Fibroblast of lung (primary cell): ENCODE data around the gene PAPPA. TPM values are rescaled to one million over a fixed set of nuclear protein-coding genes. Genes with fewer than 3 reads are reported as not detected.

Source experiments
- DNase-seq, 2 donors: peaks; one replicate each; pipeline versions ENCODE4 v3.0.0 to v3.0.0-alpha.2; 2010; ENCODE audit warnings: low read depth in 2 of 2
- H2AFZ ChIP-seq: 2 replicates; pipeline ENCODE4 v1.5.1; 2012; ENCODE audit warnings: low read length, control low read depth, inconsistent platforms
- H3K27ac ChIP-seq: 2 replicates; pipeline ENCODE4 v1.5.1; 2011; ENCODE audit warnings: low read length, control low read depth; ENCODE audit not compliant: insufficient read depth
- H3K27me3 ChIP-seq: 2 replicates; pipeline ENCODE4 v1.5.1; 2011; ENCODE audit warnings: mild to moderate bottlenecking, low read length; ENCODE audit not compliant: control insufficient read depth, insufficient read depth
- H3K36me3 ChIP-seq: 2 replicates; pipeline ENCODE4 v1.5.1; 2011; ENCODE audit warnings: low read length; ENCODE audit not compliant: control insufficient read depth, insufficient read depth
- H3K4me1 ChIP-seq: 2 replicates; pipeline ENCODE4 v1.5.1; 2011; ENCODE audit warnings: low read length; ENCODE audit not compliant: control insufficient read depth, insufficient read depth; ENCODE audit errors: extremely low read depth
- H3K4me2 ChIP-seq: 2 replicates; pipeline ENCODE4 v1.5.1; 2011; ENCODE audit warnings: low read length, control low read depth; ENCODE audit not compliant: insufficient read depth; ENCODE audit errors: extremely low read depth
- H3K4me3 ChIP-seq, 4 experiments: fragments of 200-600 bp in 1 of 4; sonication (generic) in 1 of 4; replicated peaks in 1 of 4; 2 replicates each; pipeline ENCODE4 v1.5.1; 2011 to 2016; ENCODE audit warnings: low read length in 4 of 4, low read depth in 3 of 4, mild to moderate bottlenecking in 3 of 4, control low read depth in 2 of 4, inconsistent platforms in 1 of 4, mixed read lengths in 1 of 4; ENCODE audit not compliant: insufficient read depth in 1 of 4; ENCODE audit errors: control extremely low read depth in 1 of 4
- H3K79me2 ChIP-seq: 2 replicates; pipeline ENCODE4 v1.5.1; 2012; ENCODE audit warnings: mild to moderate bottlenecking, low read length, inconsistent platforms; ENCODE audit not compliant: control insufficient read depth, insufficient read depth
- H3K9ac ChIP-seq: 2 replicates; pipeline ENCODE4 v1.5.1; 2011; ENCODE audit warnings: mild to moderate bottlenecking, low read length, control low read depth; ENCODE audit not compliant: insufficient read depth
- H3K9me3 ChIP-seq: 2 replicates; pipeline ENCODE4 v1.5.1; 2012; ENCODE audit warnings: low read depth, low read length; ENCODE audit not compliant: control insufficient read depth, insufficient read depth
- H4K20me1 ChIP-seq: 2 replicates; pipeline ENCODE4 v1.5.1; 2011; ENCODE audit warnings: low read length; ENCODE audit not compliant: control insufficient read depth, insufficient read depth; ENCODE audit errors: extremely low read depth
- EZH2 ChIP-seq: IDR thresholded peaks from 2 replicates; pipeline ENCODE4 v1.5.1; 2012; ENCODE audit warnings: low read length, control low read depth, mild to moderate bottlenecking; ENCODE audit errors: missing control alignments
- polyA plus RNA-seq, 2 donors: library from polyadenylated mRNA; depleted of rRNA in 1 of 2; stranded (reverse) in 1 of 2; unstranded in 1 of 2; fragments of >200 nt; gene quantifications; 2 replicates each; pipeline ENCODE4 v1.2.1, GENCODE V29; 2011 to 2012; ENCODE audit warnings: missing spikeins in 1 of 2
- total RNA-seq: library from RNA; depleted of rRNA; stranded (reverse); fragments of >200 nt; gene quantifications from 2 replicates; pipeline ENCODE4 v1.2.1, GENCODE V29; 2014
- TF ChIP-seq, protein P1 (sequence below), 2 donors: IDR thresholded peaks in 1 of 2; conservative IDR thresholded peaks in 1 of 2; 1 replicate in 1 of 2; 2 replicates in 1 of 2; pipeline ENCODE4 v1.5.1; 2011 to 2012; ENCODE audit warnings: low read length in 2 of 2, control low read depth in 1 of 2, inconsistent platforms in 1 of 2, low read depth in 1 of 2, mild to moderate bottlenecking in 1 of 2

PAPPA gene
- total and polyA plus RNA-seq, 2 donors (not counting 1 experiment from before 2014, with no cell fraction given), result 8.8 to 45.7 TPM

DNA sequence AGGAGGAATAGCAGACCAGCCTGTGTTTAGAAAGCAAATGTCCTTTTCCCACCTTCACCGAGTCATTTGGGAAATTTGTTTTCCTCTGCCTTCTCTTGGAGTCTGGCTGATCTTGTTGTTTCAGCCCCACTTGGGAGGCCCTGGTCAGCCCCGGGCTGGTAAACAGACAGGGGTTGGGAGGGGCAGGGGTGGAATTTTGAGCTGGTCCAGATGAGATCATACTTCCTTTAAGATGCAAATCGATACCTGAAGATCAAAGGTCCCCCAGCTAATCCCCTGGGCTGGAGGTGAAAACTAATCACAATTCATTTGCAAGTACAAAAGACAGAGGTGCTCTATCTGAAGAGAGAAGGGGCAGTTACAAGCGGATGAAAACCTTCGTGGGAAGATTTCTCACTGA lies 118.4 kb downstream of the PAPPA start:
- H3K9ac ChIP-seq, result no peak overlapping the region
- DNase-seq, result no peak
- H3K27ac ChIP-seq, result no peak overlapping the region
- no peaks in the 10 kb centered on the region for H3K79me2 ChIP-seq
- no peak overlapping the region for H3K4me2 ChIP-seq
- H4K20me1 ChIP-seq, result no peaks in the 10 kb centered on the region
- H2AFZ ChIP-seq, result no peak overlapping the region
- no peak for TF ChIP-seq EZH2
- TF ChIP-seq, protein P1, sequence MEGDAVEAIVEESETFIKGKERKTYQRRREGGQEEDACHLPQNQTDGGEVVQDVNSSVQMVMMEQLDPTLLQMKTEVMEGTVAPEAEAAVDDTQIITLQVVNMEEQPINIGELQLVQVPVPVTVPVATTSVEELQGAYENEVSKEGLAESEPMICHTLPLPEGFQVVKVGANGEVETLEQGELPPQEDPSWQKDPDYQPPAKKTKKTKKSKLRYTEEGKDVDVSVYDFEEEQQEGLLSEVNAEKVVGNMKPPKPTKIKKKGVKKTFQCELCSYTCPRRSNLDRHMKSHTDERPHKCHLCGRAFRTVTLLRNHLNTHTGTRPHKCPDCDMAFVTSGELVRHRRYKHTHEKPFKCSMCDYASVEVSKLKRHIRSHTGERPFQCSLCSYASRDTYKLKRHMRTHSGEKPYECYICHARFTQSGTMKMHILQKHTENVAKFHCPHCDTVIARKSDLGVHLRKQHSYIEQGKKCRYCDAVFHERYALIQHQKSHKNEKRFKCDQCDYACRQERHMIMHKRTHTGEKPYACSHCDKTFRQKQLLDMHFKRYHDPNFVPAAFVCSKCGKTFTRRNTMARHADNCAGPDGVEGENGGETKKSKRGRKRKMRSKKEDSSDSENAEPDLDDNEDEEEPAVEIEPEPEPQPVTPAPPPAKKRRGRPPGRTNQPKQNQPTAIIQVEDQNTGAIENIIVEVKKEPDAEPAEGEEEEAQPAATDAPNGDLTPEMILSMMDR (conservative IDR thresholded peaks at IDR 0.05 in 1 of 2, IDR thresholded peaks at IDR 0.05 in 1 of 2; ENCODE audit: low read depth in 1 of 2, low read length in 2 of 2), result no peak
- no peak overlapping the region for H3K4me3 ChIP-seq
- no peaks in the 10 kb centered on the region for H3K27me3 ChIP-seq
- H3K9me3 ChIP-seq, result no peaks in the 10 kb centered on the region
- H3K36me3 ChIP-seq, result no peaks in the 10 kb centered on the region
- no peaks in the 10 kb centered on the region for H3K4me1 ChIP-seq

DNA sequence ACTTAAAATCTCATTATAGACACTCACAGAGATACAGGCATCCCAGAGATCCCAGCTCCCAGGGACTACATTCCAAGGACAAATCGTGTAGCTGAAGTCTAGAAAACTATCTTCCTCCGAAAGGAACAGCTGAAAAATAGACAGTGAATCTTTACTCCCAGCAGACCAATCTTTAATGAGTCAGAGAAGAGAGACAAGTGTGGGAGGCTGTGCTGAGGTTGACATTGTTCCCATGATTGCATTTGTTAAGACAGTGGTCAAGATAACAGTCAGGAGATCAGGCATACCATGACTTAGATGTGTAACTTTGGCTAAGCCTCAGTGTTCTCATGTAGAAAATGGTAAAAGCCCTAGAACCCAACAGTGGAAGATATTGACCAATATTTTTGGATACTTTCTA lies 120.7 kb downstream of the PAPPA start:
- no peaks in the 10 kb centered on the region for H3K9me3 ChIP-seq
- no peak overlapping the region for H3K4me2 ChIP-seq
- H3K4me3 ChIP-seq, result no peak overlapping the region
- H3K9ac ChIP-seq, result no peak overlapping the region
- TF ChIP-seq, protein P1 (conservative IDR thresholded peaks at IDR 0.05 in 1 of 2, IDR thresholded peaks at IDR 0.05 in 1 of 2; ENCODE audit: low read depth in 1 of 2, low read length in 2 of 2), result no peak
- no peak for TF ChIP-seq EZH2
- H3K27ac ChIP-seq, result no peak overlapping the region
- DNase-seq, result peak in 1 of 2 donors; percentile 88
- H4K20me1 ChIP-seq, result no peaks in the 10 kb centered on the region
- H2AFZ ChIP-seq, result no peak overlapping the region
- no peaks in the 10 kb centered on the region for H3K4me1 ChIP-seq
- H3K27me3 ChIP-seq, result no peaks in the 10 kb centered on the region
- no peaks in the 10 kb centered on the region for H3K36me3 ChIP-seq
- no peaks in the 10 kb centered on the region for H3K79me2 ChIP-seq

DNA sequence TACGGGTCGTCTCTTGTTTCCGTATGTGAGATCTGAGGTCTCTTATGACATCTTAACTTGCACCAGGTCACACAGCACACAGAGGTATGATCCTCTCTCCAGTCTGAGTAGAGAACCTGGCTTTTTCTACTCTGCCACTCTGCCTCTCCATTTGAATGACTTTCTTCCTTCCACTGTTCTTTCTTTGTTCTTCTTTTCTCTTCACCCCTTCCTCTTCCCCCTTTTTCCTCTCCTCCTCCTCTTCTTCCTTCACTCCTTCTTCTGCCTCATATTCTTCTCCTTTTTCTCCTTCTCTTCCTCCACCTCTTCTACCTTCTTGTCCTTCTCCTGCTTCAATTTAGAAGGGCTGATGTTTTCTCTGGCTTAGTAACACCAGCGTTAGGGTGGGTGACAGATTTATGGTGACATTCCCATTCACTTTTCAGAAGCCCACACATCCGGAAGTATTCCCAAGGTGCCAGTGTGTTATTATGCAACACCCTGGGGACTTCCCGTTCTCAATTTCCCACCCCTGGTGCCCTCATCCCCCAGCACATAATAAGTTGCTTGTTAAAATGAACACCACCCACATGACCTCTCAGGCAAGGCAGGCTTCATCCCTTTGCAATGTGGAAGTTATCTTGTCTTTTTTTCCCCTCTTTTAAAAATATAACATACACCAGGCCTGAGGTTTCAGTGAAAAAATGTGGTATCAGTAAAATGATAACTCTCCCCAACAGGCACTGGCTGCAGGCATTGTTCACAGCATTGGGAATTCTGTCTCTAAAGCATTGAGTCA lies 122.0 kb downstream of the PAPPA start:
- no peak overlapping the region for H3K27ac ChIP-seq
- no peaks in the 10 kb centered on the region for H3K27me3 ChIP-seq
- TF ChIP-seq, protein P1 (conservative IDR thresholded peaks at IDR 0.05 in 1 of 2, IDR thresholded peaks at IDR 0.05 in 1 of 2; ENCODE audit: low read depth in 1 of 2, low read length in 2 of 2), result no peak
- no peak for TF ChIP-seq EZH2
- H3K4me1 ChIP-seq, result no peaks in the 10 kb centered on the region
- H4K20me1 ChIP-seq, result no peaks in the 10 kb centered on the region
- no peak overlapping the region for H2AFZ ChIP-seq
- no peaks in the 10 kb centered on the region for H3K9me3 ChIP-seq
- DNase-seq, result peak in 1 of 2 donors; percentile 87
- H3K36me3 ChIP-seq, result no peaks in the 10 kb centered on the region
- H3K4me3 ChIP-seq, result no peak overlapping the region
- H3K4me2 ChIP-seq, result no peak overlapping the region
- H3K79me2 ChIP-seq, result no peaks in the 10 kb centered on the region
- H3K9ac ChIP-seq, result no peak overlapping the region
